HG03060 (cell line): Measurements from ENCODE around the gene ECD.

Experiments
- ATAC-seq: cut with Tn5 transposase; IDR thresholded peaks from one replicate; pipeline ENCODE4 v1.9.1; 2021; ENCODE audit warnings: low read depth, moderate number of reproducible peaks; ENCODE audit not compliant: unreplicated experiment

ECD gene

DNA sequence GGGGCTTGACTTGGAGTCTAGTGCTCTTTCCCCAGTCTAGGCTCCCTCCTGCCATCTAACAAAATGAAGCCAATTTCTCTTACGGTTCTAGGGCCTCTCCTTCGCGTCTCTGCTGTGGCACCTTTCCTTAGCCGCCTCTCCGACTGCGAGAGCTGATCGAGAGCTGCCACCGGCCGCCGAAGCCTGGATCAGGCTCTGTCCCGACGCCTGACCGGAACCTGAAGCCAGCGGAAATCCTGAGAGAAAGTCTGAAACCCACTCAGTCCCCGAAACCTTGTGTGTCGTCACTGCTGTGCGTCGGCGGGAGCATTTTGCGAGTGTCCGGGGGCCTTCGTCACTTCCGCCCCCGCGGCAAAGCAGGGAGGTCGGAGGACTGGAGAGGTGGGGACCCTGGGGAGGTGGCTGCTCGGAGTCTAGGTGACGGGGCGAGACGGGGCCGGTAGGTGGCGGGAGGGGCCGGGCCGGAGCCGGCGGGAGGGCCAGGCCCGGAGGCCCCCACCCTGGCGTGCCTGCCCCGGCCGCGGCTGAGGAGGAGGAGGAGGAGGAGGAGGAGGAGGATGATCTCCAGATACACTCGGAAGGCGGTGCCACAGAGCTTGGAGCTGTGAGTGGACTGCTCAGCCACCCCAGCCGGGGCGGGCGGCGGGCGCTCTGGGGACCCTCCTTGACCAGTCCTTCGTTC, at the start of gene ECD, which contains the start of gene FAM149B1:
ECD (minus strand) TSS at position 226 of the 682 bp plus-strand sequence. CDS start 4,071 bp downstream, outside the sequence.
FAM149B1 (plus strand) TSS at position 337 of the 682 bp plus-strand sequence; CDS start at position 558, 221 bp downstream.
- ATAC-seq: peak; percentile 85

- no peak for ATAC-seq
Measured at GRCh38 chr10:73215749-73216148, 47.9 kb upstream of the ECD start.

- ATAC-seq: no peak
Measured at GRCh38 chr10:73211106-73211811, 43.5 kb upstream of the ECD start.

GRCh38 chr10:73210395-73211105, 42.7 kb upstream of the ECD start:
- no peak for ATAC-seq

DNA sequence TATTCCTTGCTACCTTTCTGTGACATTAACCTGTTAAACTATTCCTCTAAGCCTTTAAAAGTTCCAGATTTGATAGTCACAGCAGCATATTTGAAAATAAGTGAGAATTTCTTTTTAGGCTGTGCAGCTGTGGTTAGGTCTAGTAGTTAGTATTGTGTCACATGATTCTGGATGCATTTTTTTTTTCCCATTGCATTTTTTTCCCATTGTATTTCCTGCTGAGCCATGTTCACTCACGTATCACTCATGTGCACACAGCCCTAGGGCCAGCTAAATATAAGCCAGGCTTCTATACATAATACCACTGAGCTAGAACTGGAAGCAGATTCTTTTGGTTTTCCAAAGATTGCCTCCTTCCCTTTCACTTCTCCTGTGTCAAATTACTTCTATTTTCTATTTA, 41.9 kb upstream of the ECD start:
- ATAC-seq: no peak

GRCh38 chr10:73207883-73208282, 40.1 kb upstream of the ECD start:
- no peak for ATAC-seq

- ATAC-seq: no peak
Measured at GRCh38 chr10:73206385-73206784, 38.6 kb upstream of the ECD start.

- ATAC-seq: no peak
Measured at GRCh38 chr10:73205890-73206289, 38.1 kb upstream of the ECD start.

- no peak for ATAC-seq
Measured at GRCh38 chr10:73205081-73205480, 37.3 kb upstream of the ECD start.

DNA sequence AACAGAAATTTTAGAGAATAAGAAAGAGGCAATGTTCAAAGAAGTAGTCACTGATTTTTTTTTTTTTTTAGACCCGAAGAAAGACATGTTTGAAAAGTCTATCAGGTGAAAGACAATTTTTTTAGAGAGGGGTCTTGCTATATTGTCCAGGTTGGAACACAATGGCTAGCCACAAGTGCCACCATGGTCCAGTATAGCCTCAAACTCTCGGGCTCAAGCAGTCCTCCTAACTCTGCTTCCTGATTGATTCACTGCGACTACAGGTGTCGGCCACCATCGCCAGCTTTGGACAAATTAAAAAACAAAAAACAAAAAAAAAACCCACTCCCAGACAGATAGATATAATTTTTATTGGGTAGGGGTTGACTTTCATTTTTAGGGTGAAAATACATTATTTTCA, 22.4 kb upstream of the ECD start:
- no peak for ATAC-seq

- no peak for ATAC-seq
Measured at GRCh38 chr10:73186266-73186665, 18.5 kb upstream of the ECD start.

GRCh38 chr10:73183667-73184281, 16.0 kb upstream of the ECD start:
- ATAC-seq: no peak

- no peak for ATAC-seq
Measured at GRCh38 chr10:73182568-73182967, 14.8 kb upstream of the ECD start.

DNA sequence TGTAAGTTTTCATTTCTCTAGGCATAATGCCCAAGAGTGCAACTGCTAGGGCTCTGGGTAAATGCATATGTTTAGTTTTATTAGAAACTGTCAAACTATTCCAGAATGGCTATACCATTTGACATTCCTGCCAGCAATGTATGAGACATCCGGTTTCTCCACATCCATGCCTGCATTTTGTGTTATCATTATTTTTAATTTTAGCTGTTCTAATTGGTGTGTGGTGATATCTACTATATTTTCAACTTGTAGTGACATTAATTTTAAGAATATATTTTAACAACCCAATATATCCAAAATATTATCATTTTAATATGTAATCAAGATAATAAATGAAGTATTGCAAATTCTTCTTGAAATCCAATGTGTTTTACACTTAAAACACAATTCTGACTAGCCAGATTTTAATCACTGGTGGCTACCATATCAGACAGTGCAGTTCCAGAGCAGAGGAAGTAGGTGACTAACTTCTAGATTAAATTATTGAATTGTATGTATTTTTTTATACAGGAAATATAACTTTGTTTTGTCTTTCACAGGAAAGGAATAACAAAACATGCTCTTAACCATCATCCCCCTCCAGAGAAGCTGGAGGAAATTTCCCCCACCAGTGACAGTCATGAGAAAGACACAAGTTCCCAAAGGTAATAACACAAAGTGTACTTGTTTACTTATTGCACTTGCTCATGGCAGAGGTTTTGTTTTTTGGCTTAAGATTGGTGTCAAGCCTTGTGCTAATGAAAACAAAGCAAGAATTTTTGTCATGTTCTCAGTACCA, 6.5 kb upstream of the ECD start:
- ATAC-seq: no peak

- no peak for ATAC-seq
Measured at GRCh38 chr10:73172867-73173266, 5.1 kb upstream of the ECD start.

- ATAC-seq: no peak
Measured at GRCh38 chr10:73169320-73169719, 1.5 kb upstream of the ECD start.

DNA sequence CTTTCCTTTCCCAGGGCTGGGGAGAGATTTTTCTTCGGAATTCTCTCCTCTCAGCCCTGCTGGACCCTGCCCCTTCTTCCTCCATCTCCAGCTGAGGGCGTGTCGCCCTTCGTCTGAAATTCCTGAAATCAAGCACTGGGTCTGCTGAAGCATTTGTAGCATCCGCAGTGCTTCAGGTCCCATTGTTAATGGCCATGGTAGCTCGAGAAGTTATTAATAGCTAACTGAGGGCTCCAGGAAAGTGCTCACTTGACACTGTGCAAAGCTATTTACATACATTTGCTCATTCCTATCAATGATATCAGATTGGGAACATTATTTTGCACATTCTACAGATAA, 626 bp upstream of the ECD start:
- ATAC-seq: no peak

DNA sequence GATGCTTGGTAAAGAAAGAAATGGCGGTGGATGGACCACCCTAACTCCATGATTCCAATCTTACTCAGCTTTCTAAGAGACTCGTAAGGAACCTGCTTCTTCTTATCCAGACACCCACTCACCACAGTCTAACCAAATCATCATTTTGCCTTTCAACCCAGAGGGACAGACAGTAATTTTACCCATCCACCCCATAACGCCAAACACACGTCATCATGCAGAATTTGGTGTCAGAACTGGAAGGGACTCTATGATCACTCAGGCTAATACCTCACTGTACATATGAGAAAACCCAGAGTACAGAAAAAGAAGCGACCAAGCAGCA, 388 bp downstream of the ECD start:
- ATAC-seq: no peak

DNA sequence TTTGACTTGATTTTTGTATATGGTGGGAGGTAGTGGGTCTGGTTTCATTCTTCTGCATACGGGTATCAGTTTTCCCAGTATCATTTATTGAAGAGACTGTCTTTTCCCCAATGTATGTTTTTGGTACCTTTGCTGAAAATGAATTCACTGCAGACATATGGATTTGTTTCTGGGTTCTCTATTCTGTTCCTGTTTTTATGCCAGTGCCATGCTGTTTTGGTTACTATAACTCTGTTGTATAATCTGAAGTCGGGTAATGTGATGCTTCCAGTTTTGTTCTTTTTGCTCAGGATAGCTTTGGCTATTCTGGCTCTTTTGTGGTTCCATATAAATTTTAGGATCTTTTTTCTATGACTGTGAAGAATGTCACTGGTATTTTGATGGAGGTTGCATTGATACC, 836 bp downstream of the ECD start:
- ATAC-seq: no peak

DNA sequence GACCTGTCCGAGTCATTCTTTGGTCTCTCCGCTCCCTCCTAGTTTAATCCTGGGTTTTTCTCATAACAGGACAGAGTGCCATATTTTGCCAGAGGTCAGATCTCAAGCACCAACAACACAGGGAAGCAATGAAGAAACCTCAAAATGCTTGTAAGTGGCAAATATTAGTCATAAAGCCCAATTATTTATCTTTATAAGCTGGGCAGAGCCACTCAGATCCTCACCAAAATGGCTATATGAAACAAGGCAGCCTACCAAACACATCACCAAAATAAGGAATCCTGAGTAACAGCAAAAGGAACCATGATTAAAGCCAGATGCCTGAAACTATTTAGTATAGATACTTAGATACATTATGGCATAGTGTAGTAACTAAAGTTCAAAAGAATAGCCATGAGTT, 4.7 kb downstream of the ECD start:
- ATAC-seq: no peak

- ATAC-seq: no peak
Measured at GRCh38 chr10:73161662-73162061, 6.1 kb downstream of the ECD start.
